GM10847 (cell line): ENCODE data around the gene TBCEL.

Source experiments
- POLR2A ChIP-seq: IDR thresholded peaks from 2 replicates; pipeline ENCODE4 v1.6.1; 2011; ENCODE audit not compliant: insufficient read length; ENCODE audit errors: extremely low read depth

TBCEL gene

DNA sequence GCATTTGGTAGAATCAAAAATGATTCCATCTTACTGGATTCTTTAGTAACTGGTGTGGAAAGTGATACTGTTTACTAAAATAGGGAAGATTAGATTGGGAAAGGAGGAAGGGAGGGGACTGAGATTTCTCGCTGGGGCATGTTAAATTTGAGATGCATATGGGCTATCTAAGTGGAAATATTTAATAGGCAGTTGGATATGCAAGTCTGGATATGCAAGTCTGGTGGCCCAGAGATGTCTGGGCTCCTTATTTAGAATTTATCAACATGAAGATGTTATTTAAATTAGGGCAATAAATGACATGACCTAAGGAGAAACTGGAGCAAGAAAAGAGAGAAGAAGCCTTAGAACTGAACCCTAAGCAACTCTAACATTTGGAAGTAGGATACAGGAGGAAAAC is 17.0 kb upstream of the TBCEL start:
- no peak for TF ChIP-seq POLR2A

- TF ChIP-seq POLR2A = no peak
These were observed 15.4 kb upstream of the TBCEL start for GRCh38 chr11:121008551-121008950.

- no peak for TF ChIP-seq POLR2A
These were observed 11.8 kb upstream of the TBCEL start for GRCh38 chr11:121012091-121012490.

GRCh38 chr11:121018746-121019145 is 5.2 kb upstream of the TBCEL start:
- no peak for TF ChIP-seq POLR2A

DNA sequence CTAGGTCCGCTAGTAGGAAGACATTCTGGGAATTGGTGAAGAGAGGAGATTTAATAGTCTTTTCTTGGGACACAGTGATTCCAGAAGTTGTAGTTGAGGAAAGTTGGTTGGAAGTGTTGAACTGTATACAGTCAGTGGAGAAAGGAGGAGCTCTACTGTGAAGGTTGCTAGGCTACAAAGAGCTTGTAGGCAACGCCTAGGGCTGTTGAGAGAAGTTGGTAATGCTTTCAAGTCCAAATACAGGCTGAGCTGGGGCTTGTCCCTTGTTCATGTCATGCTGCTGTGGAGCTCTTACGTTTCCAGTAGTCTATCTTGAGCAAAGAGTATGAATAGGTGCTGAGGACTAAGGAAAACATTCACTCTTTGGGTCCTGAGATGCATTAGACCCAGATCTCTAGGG is 1.1 kb downstream of the TBCEL start:
- TF ChIP-seq POLR2A = no peak

DNA sequence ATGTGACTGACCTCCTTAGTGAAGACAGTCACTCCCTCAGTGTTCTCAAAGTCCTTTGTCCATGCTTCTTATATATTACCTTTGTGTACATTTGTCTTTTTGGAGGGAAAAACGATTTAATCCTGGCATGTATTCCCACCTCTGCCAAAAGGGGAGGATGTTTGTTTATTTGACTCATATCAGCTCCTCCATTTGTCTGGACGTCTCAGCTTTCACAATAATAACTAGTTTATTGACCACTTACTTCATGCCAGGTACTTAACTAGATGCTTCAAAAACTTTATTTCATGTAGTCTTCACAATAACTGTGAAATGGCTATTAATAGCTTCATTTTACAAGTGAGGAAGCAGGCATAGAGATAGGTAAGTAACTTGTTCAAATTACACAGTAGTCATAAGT is 5.3 kb downstream of the TBCEL start:
- no peak for TF ChIP-seq POLR2A

DNA sequence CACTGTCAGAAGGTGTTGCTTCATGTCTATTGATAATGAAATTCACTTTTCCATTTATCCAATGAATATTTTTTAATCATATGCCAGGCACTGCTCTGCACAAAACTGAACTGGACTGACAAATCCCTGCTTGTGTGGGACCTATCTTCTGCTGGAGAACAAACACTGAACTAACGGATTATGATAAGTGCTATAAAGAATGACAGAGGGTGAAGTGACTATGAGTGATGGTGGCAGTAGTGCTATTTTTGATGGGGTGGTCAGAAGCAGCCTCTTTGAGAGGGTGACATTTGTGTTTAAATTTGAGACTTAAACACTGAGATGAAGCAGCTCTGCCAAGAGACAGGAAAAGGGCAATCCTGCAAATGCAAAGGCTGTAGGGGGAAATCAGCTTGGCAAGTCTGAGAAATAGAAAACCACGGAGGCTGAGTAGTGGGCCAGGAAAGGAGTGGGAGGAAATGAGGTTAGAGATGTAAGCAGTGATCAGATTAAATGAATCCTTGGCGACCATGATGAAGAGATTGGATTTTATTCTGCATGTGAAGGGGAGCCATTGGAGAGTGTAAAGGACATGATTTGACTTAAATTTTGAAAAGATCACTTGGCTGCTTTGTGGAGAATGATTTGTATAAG is 6.0 kb downstream of the TBCEL start:
- TF ChIP-seq POLR2A = no peak

- TF ChIP-seq POLR2A = no peak
These were observed 7.3 kb downstream of the TBCEL start for GRCh38 chr11:121031167-121031566.

- TF ChIP-seq POLR2A = no peak
These were observed 8.6 kb downstream of the TBCEL start for GRCh38 chr11:121032546-121032945.

DNA sequence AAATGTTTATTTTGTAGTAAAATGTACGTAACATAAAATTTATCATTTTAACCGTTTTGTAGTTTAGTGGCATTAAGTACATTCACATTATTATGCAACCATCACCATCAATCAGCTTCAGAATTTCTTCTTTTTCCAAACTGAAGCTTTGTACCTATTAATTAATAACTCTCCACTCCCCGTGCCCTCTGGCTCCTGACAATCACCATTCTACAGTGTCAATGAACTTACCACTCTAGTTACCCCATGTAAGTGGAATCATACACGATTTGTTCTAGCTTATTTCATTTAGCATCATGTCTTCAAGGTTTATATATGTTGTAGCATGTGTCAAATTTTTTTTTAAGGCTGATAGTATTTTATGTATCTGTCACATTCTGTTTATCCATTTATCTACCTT is 9.7 kb downstream of the TBCEL start:
- TF ChIP-seq POLR2A = no peak

DNA sequence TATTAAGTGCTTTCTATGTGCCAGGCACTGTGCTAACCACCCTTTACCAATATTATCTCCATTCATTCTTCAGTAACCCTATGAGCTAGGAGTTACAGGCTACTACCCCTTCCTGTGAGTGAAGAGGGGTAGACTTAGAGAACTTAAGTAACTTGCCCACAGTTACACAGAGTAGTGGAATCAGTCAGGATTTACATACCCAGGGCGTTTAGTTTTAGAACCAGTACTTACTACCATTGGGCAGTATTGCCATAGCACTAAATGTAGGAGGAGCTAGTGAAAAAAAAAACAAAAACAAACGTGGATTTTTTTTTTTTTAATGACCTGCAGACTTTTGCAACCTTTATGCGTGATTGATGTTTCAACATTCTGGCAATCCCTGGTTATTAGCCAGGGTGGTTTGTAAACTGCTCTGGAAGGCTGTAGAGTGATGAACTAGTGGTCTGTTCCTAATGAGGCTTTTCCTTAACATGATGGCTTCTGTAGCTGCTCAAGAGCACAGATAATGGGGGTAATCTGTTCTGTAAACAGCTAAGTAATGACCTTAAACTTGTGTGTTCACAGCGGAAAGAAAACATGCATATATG is 11.4 kb downstream of the TBCEL start:
- TF ChIP-seq POLR2A = no peak

GRCh38 chr11:121035780-121036179 is 11.9 kb downstream of the TBCEL start:
- no peak for TF ChIP-seq POLR2A

DNA sequence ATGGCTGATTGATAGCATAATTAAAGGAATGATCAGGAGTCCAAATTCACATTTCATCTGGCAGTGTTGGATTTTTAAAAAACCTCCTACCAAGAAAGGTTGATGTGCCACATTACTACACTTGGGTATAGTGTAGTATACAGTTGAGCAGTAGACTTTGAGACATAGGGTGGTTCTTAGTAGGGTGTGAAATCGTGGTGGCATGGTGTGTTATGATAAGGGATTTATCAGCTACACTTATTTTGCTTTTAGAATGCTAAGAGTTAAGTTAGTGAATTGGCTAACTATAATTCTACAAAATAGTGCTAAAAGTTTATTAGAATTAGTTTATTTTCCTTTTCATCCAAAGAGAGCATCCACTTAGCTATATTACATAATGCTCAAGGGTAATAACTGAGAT is 13.1 kb downstream of the TBCEL start:
- no peak for TF ChIP-seq POLR2A

GRCh38 chr11:121038648-121039409 is 14.9 kb downstream of the TBCEL start:
- no peak for TF ChIP-seq POLR2A

DNA sequence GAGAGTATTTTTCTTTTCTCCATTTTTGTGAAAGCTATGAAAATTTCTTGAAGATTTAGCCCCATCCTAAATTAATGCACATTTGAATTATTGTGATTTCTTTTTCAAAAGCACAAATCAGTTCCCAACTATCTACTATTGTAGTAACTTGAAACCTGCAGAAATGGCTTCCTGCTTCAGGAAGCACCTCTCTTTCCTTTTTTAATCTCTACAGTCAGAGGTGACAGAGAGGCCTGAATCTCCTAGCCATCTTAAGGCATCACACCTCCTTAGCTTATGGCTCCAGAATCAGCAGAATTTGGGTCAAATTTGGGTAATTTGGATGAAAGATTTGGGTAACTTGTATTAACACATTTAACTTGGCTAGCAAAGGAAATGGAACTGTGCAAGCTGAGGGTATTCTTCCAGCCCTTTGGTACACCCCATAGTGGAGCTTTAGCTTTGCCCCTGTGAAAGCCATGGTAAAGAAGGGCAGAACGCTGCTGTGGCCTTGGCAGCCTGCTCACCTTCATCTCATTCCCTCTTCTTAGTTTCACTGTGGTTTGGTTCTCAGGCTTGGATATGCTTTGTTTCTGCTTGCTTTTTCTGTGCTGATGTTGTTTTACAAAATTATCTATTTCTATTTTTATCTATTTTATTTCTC is 16.2 kb downstream of the TBCEL start:
- TF ChIP-seq POLR2A = no peak

DNA sequence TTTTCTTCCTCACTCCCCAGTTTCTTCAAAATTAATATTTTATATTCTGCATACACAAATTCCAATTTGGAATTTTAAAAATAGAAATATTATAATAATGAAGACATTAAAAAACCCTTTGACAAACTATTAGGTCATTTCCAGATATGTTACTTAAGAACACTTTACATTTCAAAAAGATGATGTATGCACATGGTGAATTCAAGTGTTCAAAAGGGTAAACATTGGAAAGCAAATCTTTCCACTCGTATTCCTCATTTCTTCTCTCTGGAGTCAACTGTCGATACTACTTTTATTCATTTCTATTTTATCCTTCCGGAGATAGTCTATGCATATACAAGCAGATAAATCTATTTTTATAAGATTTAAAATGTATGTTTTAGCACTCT is 16.7 kb downstream of the TBCEL start:
- TF ChIP-seq POLR2A = no peak
